Spinal cord (tissue), 10 donors: Measurements from ENCODE around the gene OR2V1. TPM values are rescaled to one million over a fixed set of nuclear protein-coding genes. Genes with fewer than 3 reads are reported as not detected.
"Not testable (repeated sequence)": the region's sequence is repeated elsewhere in the genome, so short reads cannot be mapped to it uniquely, and the experiment has no call there.

Experiments used
- DNase-seq, 6 donors: peaks; one replicate each; pipeline versions ENCODE4 v3.0.0 to v3.0.0-alpha.2; 2013 to 2015; ENCODE audit warnings: low spot score in 6 of 6, low read depth in 4 of 6
- H3K27ac ChIP-seq: one replicate; pipeline ENCODE4 v1.5.1; 2013; ENCODE audit warnings: low read depth, low read length, control low read depth
- H3K27me3 ChIP-seq: one replicate; pipeline ENCODE4 v1.6.1; 2013; ENCODE audit warnings: low read length; ENCODE audit not compliant: control insufficient read depth, insufficient read depth
- H3K36me3 ChIP-seq: one replicate; pipeline ENCODE4 v1.6.1; 2013; ENCODE audit warnings: low read length; ENCODE audit not compliant: control insufficient read depth, insufficient read depth
- H3K4me1 ChIP-seq: one replicate; pipeline ENCODE4 v1.6.1; 2013; ENCODE audit warnings: low read length; ENCODE audit not compliant: control insufficient read depth, insufficient read depth
- H3K4me3 ChIP-seq: one replicate; pipeline ENCODE4 v1.5.1; 2013; ENCODE audit warnings: low read depth, low read length, control low read depth
- H3K9me3 ChIP-seq: one replicate; pipeline ENCODE4 v1.6.1; 2013; ENCODE audit warnings: low read length; ENCODE audit not compliant: control insufficient read depth, insufficient read depth
- WGBS: methylation state at CpG from one replicate; pipeline ENCODE4 v1.1.5; 2013; ENCODE audit warnings: missing lambda C conversion rate; ENCODE audit not compliant: insufficient coverage; 5-methylcytosine and 5-hydroxymethylcytosine counted together
- long read RNA-seq, 4 donors: transcript quantifications; one replicate each; lab custom pipeline, GENCODE V29; 2026
- polyA plus RNA-seq, 2 donors: library from polyadenylated mRNA; unstranded; fragments of 120-200 nt; gene quantifications; one replicate each; pipeline ENCODE4 v1.2.1, GENCODE V29; 2013; ENCODE audit not compliant: insufficient read length in 2 of 2
- total RNA-seq, 2 donors: library from RNA; depleted of rRNA in 1 of 2; stranded (reverse); fragments of 120-200 nt in 1 of 2; fragments of >200 nt in 1 of 2; gene quantifications; one replicate each; pipeline versions ENCODE4 v1.2.3 to v1.2.4, GENCODE V29; 2013 to 2014
- donor health status: healthy.

The OR2V1 gene, protein sequence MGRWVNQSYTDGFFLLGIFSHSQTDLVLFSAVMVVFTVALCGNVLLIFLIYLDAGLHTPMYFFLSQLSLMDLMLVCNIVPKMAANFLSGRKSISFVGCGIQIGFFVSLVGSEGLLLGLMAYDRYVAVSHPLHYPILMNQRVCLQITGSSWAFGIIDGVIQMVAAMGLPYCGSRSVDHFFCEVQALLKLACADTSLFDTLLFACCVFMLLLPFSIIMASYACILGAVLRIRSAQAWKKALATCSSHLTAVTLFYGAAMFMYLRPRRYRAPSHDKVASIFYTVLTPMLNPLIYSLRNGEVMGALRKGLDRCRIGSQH
- not detected for total RNA-seq
- not detected for polyA plus RNA-seq
- long read RNA-seq, donor 1 = 0 reads
- long read RNA-seq, donor 2 = 0 reads
- long read RNA-seq, donor 3, partial matches to known transcripts = 0 of 1 reads
- long read RNA-seq, donor 3, other reads (novel, unspliced or antisense) = 0 of 1 reads
- long read RNA-seq, donor 4 = 0 reads

GRCh38 chr5:181130832-181131496 lies at the start of gene OR2V1:
TSS of gene OR2V1 (minus strand) at chr5:181131169. CDS start at chr5:181125304, 5,865 bp downstream.
- Histone ChIP-seq H3K9me3 (no peaks in the 10 kb centered on the region), H3K4me3 (no peak within 1 kb of the TSS), H3K36me3 (no peaks in the 10 kb centered on the region), H3K27ac (no peak within 1 kb of the TSS), H3K27me3 (peaks cover 3% of the 10 kb centered on the region), H3K4me1 (no peaks in the 10 kb centered on the region)
- 73% methylated on average over 12 of the region's 14 CpGs for WGBS
- no peak for DNase-seq

DNA sequence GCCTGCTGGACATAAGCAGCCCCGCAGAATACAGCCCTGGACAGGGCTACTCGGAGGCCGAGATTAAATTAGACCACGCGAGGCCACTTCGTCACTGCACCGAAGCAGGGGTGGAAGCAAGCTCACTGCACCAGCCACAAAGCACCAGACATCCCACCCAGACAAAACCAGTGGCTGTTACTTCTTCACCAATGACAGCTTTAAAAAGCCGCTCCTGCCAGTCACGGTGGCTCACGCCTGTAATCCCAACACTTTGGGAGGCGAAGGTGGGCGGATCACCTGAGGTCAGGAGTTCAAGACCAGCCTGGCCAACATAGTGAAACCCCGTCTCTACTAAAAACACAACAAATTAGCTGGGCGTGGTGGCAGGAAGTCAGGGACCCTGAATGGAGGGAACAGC lies 46.6 kb upstream of the OR2V1 start:
- H3K4me3 ChIP-seq, H3K36me3 ChIP-seq, DNase-seq, H3K27ac ChIP-seq, H3K9me3 ChIP-seq: not testable (repeated sequence)
- Histone ChIP-seq H3K27me3 (peaks cover 40% of the 10 kb centered on the region), H3K4me1 (peaks cover 17% of the 10 kb centered on the region)
- 79% methylated on average over 8 of the region's 14 CpGs for WGBS

DNA sequence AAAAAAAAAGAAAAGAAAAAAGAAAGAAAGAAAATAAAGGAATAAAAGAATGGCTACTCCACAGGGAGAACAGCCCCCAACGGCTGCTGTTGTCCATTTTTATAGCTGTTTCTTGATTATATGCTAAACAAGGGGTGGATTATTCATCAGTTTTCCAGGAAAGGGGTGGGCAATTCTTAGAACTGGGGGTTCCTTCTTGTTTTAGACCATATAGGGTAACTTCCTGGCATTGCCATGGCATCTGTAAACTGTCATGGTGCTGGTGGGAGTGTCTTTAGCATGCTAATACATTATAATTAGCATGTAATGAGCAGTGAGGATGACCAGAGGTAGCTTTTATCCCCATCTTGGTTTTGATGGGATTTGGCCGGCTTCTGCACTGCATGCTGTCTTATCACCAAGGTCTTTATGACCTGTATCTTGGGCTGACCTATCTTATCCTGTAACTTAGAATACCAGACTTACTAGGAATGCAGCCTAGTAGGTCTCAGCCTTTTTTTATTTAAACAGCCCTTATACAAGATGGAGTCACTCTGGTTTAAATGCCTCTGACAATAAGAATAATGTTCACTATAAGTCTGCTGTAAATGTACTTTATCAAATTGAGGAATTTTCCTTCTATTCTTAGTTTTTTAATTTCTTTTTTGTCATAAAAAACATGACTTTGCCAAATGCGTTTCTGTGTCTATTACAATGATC lies 45.4 kb upstream of the OR2V1 start:
- Histone ChIP-seq H3K36me3 (no peaks in the 10 kb centered on the region), H3K27me3 (peaks cover 51% of the 10 kb centered on the region), H3K27ac (no peak overlapping the region), H3K4me3 (no peak overlapping the region), H3K4me1 (peaks cover 11% of the 10 kb centered on the region), H3K9me3 (no peaks in the 10 kb centered on the region)
- WGBS = 62% methylated on average over 2 of the region's 3 CpGs
- no peak for DNase-seq

DNA sequence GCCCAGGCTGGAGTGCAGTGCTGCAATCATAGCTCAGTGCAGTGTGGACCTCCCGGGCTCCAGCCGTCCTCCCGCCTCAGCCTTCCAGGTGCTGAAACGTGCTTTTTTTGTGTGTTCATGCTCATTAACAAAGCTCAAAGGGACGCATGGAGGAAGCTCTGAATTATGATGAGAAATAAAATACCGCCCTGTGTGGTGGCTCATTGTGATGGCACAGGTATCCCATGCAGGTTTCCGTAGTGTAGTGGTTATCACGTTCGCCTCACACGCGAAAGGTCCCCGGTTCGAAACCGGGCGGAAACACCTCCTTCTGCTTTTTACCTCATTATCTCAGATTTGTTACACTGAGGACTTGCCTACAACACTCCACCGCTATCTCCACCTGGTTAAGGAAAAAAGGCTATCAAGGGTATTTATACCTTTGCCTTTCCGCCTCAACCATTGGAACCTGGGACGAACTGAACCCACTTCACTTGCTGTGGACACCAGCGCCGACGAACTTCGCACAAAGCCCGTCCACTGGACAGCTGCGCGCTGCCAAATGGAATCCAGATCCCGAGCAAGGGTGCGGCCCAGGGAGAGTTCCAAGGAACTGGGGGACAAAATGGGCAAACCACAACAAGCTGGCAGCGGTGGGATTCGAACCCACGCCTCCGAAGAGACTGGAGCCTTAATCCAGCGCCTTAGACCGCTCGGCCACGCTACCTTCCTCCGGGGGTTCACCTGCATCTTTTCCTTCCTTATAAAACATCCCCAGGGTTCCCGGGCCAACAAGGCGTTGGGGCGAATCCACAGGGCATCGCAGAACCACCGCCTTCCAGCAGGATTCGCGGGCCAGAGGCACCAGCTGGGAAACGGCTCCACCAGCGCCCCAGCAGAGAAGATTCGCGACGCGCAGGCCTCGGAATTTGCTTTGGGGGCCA lies 42.7 kb upstream of the OR2V1 start:
- Histone ChIP-seq H3K9me3 (no peaks in the 10 kb centered on the region), H3K4me3 (no peak overlapping the region), H3K4me1 (peaks cover 20% of the 10 kb centered on the region), H3K27ac (no peak overlapping the region), H3K27me3 (peaks cover 77% of the 10 kb centered on the region), H3K36me3 (no peaks in the 10 kb centered on the region)
- DNase-seq = peak in 1 of 6 donors; percentile 71
- 3% methylated on average over 50 of the region's 50 CpGs for WGBS

GRCh38 chr5:181173027-181173419 lies 42.1 kb upstream of the OR2V1 start:
- Histone ChIP-seq H3K4me1 (peaks cover 20% of the 10 kb centered on the region), H3K27ac (no peak overlapping the region), H3K9me3 (no peaks in the 10 kb centered on the region), H3K4me3 (no peak overlapping the region), H3K27me3 (peaks cover 83% of the 10 kb centered on the region), H3K36me3 (no peaks in the 10 kb centered on the region)
- 31% methylated on average over 10 of the region's 11 CpGs for WGBS
- DNase-seq = no peak

- no peak for DNase-seq
- H3K27me3 ChIP-seq = peaks cover 85% of the 10 kb centered on the region
- H3K4me3 ChIP-seq = no peak overlapping the region
- no peaks in the 10 kb centered on the region for H3K9me3 ChIP-seq
- WGBS = no CpG with 5 or more reads among the region's 3 CpGs
- no peak overlapping the region for H3K27ac ChIP-seq
- peaks cover 20% of the 10 kb centered on the region for H3K4me1 ChIP-seq
- H3K36me3 ChIP-seq = no peaks in the 10 kb centered on the region
Measured at GRCh38 chr5:181171782-181172181, 40.8 kb upstream of the OR2V1 start.

DNA sequence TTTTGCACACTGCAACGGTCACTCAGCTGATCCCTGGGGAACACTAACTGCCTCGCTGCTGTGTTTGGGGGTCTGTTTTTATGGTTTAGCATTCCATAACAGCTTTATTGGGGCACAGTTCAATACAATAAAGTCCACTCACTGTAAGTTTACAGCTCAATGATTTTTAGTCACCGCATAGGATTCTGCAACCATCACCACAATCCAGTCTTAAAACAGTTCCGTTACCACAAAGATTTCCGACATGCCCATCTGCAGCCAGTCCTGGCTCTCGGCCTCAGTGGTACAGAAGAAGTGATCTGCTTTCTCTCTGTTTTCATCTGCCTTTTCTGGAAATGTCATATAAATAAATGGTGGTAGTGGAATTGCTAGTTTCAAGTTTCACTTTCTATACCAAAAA lies 40.0 kb upstream of the OR2V1 start:
- Histone ChIP-seq H3K9me3 (no peaks in the 10 kb centered on the region), H3K27ac (no peak overlapping the region), H3K4me1 (peaks cover 20% of the 10 kb centered on the region), H3K4me3 (no peak overlapping the region), H3K27me3 (peaks cover 92% of the 10 kb centered on the region), H3K36me3 (no peaks in the 10 kb centered on the region)
- DNase-seq = no peak
- 83% methylated on average over 2 of the region's 6 CpGs for WGBS

- H3K4me1 ChIP-seq = peaks cover 20% of the 10 kb centered on the region
- H3K4me3 ChIP-seq = no peak overlapping the region
- no peaks in the 10 kb centered on the region for H3K9me3 ChIP-seq
- DNase-seq = no peak
- 3% methylated on average over 33 of the region's 33 CpGs for WGBS
- no peak overlapping the region for H3K27ac ChIP-seq
- H3K27me3 ChIP-seq = peaks cover 93% of the 10 kb centered on the region
- H3K36me3 ChIP-seq = no peaks in the 10 kb centered on the region
Measured at GRCh38 chr5:181170237-181170825, 39.4 kb upstream of the OR2V1 start.
